ENCODE measurements around the gene ATP2B1.

GRCh38 chr12:89712706-89713105 lies 4.1 kb upstream of the ATP2B1 start:
- TF ChIP-seq CTCF (IDR thresholded peaks at IDR 0.05) = no peak
- TF ChIP-seq EZH2phosphoT487 (IDR thresholded peaks at IDR 0.05) = no peak
- TF ChIP-seq EZH2 (IDR thresholded peaks at IDR 0.05) = no peak

Data from neural progenitor cell (in vitro differentiated cells).